Motor neuron (in vitro differentiated cells): ENCODE measurements around the gene PRSS33. TPM values are rescaled to one million over a fixed set of nuclear protein-coding genes. Genes with fewer than 3 reads are reported as not detected.

ENCODE experiments used
- ATAC-seq, 8 experiments: fragments of 200-7000 bp; cut with Tn5 transposase; replicated peaks in 6 of 8; 2 replicates each; pipeline ENCODE4 v1.8.0; 2021; ENCODE audit warnings: mild to moderate bottlenecking in 8 of 8, moderate library complexity in 8 of 8
- H3K27ac ChIP-seq, 2 donors: fragments of 250-450 bp; sonication (Bioruptor Pico); 2 replicates each; pipeline ENCODE4 v1.9.0; 2021; ENCODE audit warnings: antibody characterized with exemption in 2 of 2, mild to moderate bottlenecking in 2 of 2, moderate library complexity in 1 of 2
- H3K4me1 ChIP-seq, 2 donors: fragments of 250-450 bp; sonication (Bioruptor Pico); replicated peaks in 1 of 2; 2 replicates each; pipeline ENCODE4 v1.6.1; 2021; ENCODE audit warnings: antibody characterized with exemption in 2 of 2, mild to moderate bottlenecking in 2 of 2, moderate library complexity in 1 of 2
- H3K4me3 ChIP-seq, 5 donors: fragments of 250-450 bp; sonication (Bioruptor Pico); 2 replicates each; pipeline ENCODE4 v1.9.0; 2021; ENCODE audit warnings: antibody characterized with exemption in 5 of 5, mild to moderate bottlenecking in 5 of 5, moderate library complexity in 4 of 5
- WGBS, 10 experiments: fragments of 450-650 bp; shearing (Covaris generic); methylation state at CpG; one replicate each; pipeline ENCODE4 v1.0.0; 2022; 5-methylcytosine and 5-hydroxymethylcytosine counted together
- in situ Hi-C, 9 experiments: fragments of 400-800 bp; cut with MboI; loops; one replicate each; pipeline ENCODE4 v1.15.0; 2021; ENCODE audit warnings: low sequenced_read_pairs in 9 of 9, low pct_unique_long_range_greater_than_20kb in 2 of 9; ENCODE audit not compliant: unreplicated experiment in 9 of 9
- total RNA-seq, 8 experiments: library from RNA; unstranded; fragments of 300-600 nt; gene quantifications; 2 replicates each; pipeline versions ENCODE4 v1.2.3 to v1.2.4, GENCODE V29; 2022

PRSS33 gene
- total RNA-seq, 8 experiments from 2014 or later = 0.22 to 0.51 (median 0.33) TPM; not detected in 4

DNA sequence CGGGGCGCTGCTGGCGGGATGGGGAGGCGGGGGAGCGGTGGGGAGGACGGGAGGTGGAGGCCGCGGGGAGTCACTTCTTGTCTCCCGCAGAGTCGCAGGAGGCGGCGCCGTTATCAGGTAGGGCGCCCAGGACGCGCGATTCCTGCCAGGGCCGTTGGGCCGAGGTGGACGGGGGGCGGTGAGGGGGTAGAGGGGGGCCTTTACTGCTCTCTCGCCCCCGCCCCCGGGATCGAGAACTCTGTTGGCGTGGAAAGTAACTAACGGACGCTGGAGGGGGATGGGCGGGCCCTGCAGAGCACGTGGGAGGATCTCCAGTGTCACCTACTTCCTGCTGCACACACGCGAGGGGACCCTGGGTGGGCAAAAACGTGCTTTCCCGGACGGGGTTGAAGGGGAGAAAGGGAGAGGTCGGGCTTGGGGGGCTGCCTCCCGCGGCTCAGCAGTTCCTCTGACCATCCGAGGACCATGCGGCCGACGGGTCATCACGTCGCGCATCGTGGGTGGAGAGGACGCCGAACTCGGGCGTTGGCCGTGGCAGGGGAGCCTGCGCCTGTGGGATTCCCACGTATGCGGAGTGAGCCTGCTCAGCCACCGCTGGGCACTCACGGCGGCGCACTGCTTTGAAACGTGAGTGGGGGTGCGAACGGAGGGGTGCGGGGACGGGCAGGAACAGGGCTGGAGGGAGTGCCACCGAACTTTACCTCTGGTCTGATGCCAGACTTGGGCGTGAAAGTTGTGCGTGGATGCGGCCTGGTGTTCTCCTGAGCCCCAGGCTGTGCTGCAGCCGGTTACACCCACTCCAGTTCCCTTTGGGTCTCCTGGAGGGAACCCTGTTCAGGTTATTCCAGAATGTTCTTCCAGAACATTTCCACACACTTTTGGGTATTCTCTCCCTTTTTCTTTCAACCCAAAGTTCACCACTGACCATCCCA, 30.2 kb upstream of the PRSS33 start:
- H3K4me3 ChIP-seq = no peak overlapping the region
- ATAC-seq = no peak
- 89 to 100% (median 97%) methylated on average over 1 to 10 of the region's 68 CpGs; no CpG with 5 or more reads in 6 of the 10 experiments for WGBS, 10 experiments
- no peak overlapping the region for H3K27ac ChIP-seq
- in situ Hi-C loops = no loop called here
- no peaks in the 10 kb centered on the region for H3K4me1 ChIP-seq

DNA sequence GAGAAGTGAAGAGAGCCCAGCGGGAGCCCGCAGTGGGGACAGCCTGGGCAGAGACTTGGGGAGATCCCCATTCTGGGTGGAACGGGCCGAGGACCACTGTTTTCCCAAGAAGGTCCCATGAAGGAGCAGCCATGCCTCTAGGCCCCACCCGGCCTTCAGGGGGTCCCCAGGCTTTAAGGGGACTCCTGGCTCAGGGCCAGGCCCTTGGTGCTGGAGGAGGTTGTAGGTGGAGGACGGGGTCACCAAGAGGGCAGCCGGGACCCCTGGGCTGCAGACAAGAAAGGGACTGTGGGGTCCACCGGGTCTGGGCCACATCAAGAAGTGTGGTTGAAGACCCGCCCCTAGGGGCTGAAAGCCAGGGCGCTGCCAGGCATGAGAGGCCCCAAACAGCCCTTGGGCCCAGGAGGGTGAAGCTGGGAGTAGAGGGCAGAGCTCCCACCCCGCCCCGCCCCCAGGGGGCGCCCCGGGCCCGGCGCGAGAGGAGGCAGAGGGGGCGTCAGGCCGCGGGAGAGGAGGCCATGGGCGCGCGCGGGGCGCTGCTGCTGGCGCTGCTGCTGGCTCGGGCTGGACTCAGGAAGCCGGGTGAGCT, 29.5 kb upstream of the PRSS33 start, which contains the start of gene PRSS21:
PRSS21 (plus strand) TSS at position 487 of the 589 bp plus-strand sequence; CDS start at position 519, 32 bp downstream.
- in situ Hi-C loops = no loop called here
- WGBS, 10 experiments = 96 to 100% methylated on average over 1 to 5 of the region's 28 CpGs; no CpG with 5 or more reads in 8 of the 10 experiments
- ATAC-seq = peak in 2 of 8 experiments; percentile 4 to 30

GRCh38 chr16:2815299-2815771, 28.0 kb upstream of the PRSS33 start:
- H3K4me1 ChIP-seq = no peaks in the 10 kb centered on the region
- H3K4me3 ChIP-seq = no peak overlapping the region
- no peak overlapping the region for H3K27ac ChIP-seq
- 35 to 100% (median 63%) methylated on average over 1 to 5 of the region's 10 CpGs for WGBS, 10 experiments
- in situ Hi-C loops = no loop called here
- no peak for ATAC-seq

More for the DNA sequence above, 29.5 kb upstream of the PRSS33 start, which contains the start of gene PRSS21:
- H3K4me1 ChIP-seq = no peaks in the 10 kb centered on the region
- no peak within 1 kb of the TSS for H3K4me3 ChIP-seq
- H3K27ac ChIP-seq = no peak within 1 kb of the TSS

GRCh38 chr16:2814551-2815298, 27.4 kb upstream of the PRSS33 start:
- no peak overlapping the region for H3K27ac ChIP-seq
- H3K4me1 ChIP-seq = no peaks in the 10 kb centered on the region
- in situ Hi-C loops = no loop called here
- H3K4me3 ChIP-seq = no peak overlapping the region
- no peak for ATAC-seq
- WGBS, 10 experiments = 33 to 100% (median 69%) methylated on average over 1 to 3 of the region's 20 CpGs; no CpG with 5 or more reads in 4 of the 10 experiments

GRCh38 chr16:2813771-2814221, 26.4 kb upstream of the PRSS33 start:
- Histone ChIP-seq H3K27ac (no peak overlapping the region), H3K4me1 (no peaks in the 10 kb centered on the region), H3K4me3 (no peak overlapping the region)
- no peak for ATAC-seq
- 27 to 88% (median 75%) methylated on average over 1 to 3 of the region's 7 CpGs for WGBS, 10 experiments
- in situ Hi-C loops = no loop called here

- Histone ChIP-seq H3K4me1 (no peaks in the 10 kb centered on the region), H3K27ac (no peak overlapping the region), H3K4me3 (no peak overlapping the region)
- peak in 3 of 8 experiments; percentile 49 to 73 (median 69) for ATAC-seq
- WGBS, 10 experiments = 20 to 100% (median 69%) methylated on average over 1 to 9 of the region's 15 CpGs; no CpG with 5 or more reads in 3 of the 10 experiments
- in situ Hi-C loops = no loop called here
These were observed 24.5 kb upstream of the PRSS33 start for GRCh38 chr16:2811703-2812471.

DNA sequence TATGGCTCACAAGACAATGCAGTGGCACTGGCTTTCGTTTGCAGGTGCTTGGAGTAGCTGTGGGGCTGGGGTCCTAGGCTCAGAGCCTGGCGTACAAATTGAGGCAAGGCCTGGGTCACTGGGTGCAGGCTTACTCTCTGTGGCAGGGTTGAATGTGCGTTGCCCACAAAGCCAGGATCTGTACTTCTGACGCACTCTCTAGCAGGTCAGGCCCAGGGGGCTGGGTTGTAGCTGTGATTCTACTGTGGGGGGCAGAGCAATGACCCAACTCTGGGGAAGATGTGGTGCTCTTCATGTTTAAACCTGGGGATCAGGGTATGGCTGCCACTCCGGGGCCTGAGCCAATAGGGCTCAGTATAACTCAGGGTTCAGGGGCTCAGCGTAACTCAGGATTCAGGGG, 23.3 kb upstream of the PRSS33 start:
- ATAC-seq = no peak
- Histone ChIP-seq H3K27ac (no peak overlapping the region), H3K4me3 (no peak overlapping the region), H3K4me1 (no peaks in the 10 kb centered on the region)
- 40 to 75% (median 50%) methylated on average over 1 to 3 of the region's 6 CpGs; no CpG with 5 or more reads in 3 of the 10 experiments for WGBS, 10 experiments
- in situ Hi-C loops = no loop called here

DNA sequence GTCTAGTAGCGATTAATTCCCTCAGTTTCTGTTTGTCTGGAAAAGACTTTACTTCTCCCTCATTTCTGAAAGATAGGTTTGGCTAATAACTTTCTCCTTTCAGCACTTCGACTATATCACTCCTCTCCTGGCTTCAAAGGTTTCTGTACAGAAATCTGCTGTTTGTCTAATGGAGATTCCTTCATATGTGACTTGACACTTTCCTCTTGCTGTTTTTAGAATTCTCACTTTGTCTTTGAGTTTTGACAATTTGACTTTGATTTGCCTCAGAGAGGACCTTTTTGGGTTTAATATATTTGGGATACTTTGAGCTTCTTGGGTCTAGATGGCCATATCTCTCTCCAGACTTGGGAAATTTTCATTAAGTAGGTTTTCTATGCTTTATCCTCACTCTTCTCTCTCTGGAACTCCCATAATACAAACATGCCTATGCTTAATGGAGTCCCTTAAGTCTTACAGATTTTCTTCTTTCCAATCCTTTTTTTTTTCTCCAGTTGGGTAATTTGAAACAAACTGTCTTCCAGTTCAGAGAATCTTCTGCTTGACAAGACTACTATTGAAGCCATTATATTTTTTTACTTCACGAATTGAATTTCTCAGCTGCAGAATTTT, 21.9 kb upstream of the PRSS33 start:
- no peak for ATAC-seq
- in situ Hi-C loops = no loop called here
- WGBS, 10 experiments = 20 to 74% (median 68%) methylated on average over 1 to 3 of the region's 3 CpGs
- Histone ChIP-seq H3K4me1 (no peaks in the 10 kb centered on the region), H3K27ac (no peak overlapping the region), H3K4me3 (no peak overlapping the region)

GRCh38 chr16:2808181-2808580, 20.8 kb upstream of the PRSS33 start:
- ATAC-seq = no peak
- Histone ChIP-seq H3K4me1 (no peaks in the 10 kb centered on the region), H3K27ac (no peak overlapping the region), H3K4me3 (no peak overlapping the region)
- in situ Hi-C loops = no loop called here
- 69 to 80% (median 72%) methylated on average over 2 to 5 of the region's 7 CpGs; no CpG with 5 or more reads in 6 of the 10 experiments for WGBS, 10 experiments

- 30 to 80% (median 57%) methylated on average over 1 to 3 of the region's 5 CpGs; no CpG with 5 or more reads in 3 of the 10 experiments for WGBS, 10 experiments
- no peak for ATAC-seq
These were observed 18.9 kb upstream of the PRSS33 start for GRCh38 chr16:2806286-2806685.

GRCh38 chr16:2804728-2805127, 17.4 kb upstream of the PRSS33 start:
- H3K27ac ChIP-seq = no peak overlapping the region
- no peaks in the 10 kb centered on the region for H3K4me1 ChIP-seq
- in situ Hi-C loops = no loop called here
- WGBS, 10 experiments = 60 to 80% (median 80%) methylated on average over 1 of the region's 4 CpGs; no CpG with 5 or more reads in 7 of the 10 experiments
- ATAC-seq = no peak
- no peak overlapping the region for H3K4me3 ChIP-seq

More at GRCh38 chr16:2806286-2806685, 18.9 kb upstream of the PRSS33 start:
- H3K4me3 ChIP-seq = no peak overlapping the region
- H3K4me1 ChIP-seq = no peaks in the 10 kb centered on the region
- in situ Hi-C loops = no loop called here
- H3K27ac ChIP-seq = no peak overlapping the region
